ENCODE results near the gene UBALD2.

The UBALD2 gene

GRCh38 chr17:76280650-76281049 is 15.5 kb downstream of the UBALD2 start:
- no peak for TF ChIP-seq CTCF (IDR thresholded peaks at IDR 0.05)

GRCh38 chr17:76281573-76282371 is 16.6 kb downstream of the UBALD2 start:
- peaks cover 13% of the 10 kb centered on the region for H3K4me1 ChIP-seq
- no peaks in the 10 kb centered on the region for H3K36me3 ChIP-seq (ENCODE audit: control insufficient read depth, insufficient read depth, low read length)
- H2AFZ ChIP-seq, result no peak overlapping the region
- H3K9ac ChIP-seq, result no peak overlapping the region
- no peak for TF ChIP-seq CTCF (IDR thresholded peaks at IDR 0.05)
- H3K9me3 ChIP-seq (ENCODE audit: control insufficient read depth, low read length), result no peaks in the 10 kb centered on the region
- no peak overlapping the region for H3K4me2 ChIP-seq (ENCODE audit: low read length)
- no peak overlapping the region for H3K4me3 ChIP-seq (ENCODE audit: low read depth, low read length)
- no peak overlapping the region for H3K27ac ChIP-seq
- H3K27me3 ChIP-seq (ENCODE audit: control insufficient read depth, insufficient read depth, low read length), result no peaks in the 10 kb centered on the region
- no peaks in the 10 kb centered on the region for H3K79me2 ChIP-seq

More at GRCh38 chr17:76280650-76281049, 15.5 kb downstream of the UBALD2 start:
- H3K4me3 ChIP-seq (ENCODE audit: low read depth, low read length), result no peak overlapping the region
- H2AFZ ChIP-seq, result no peak overlapping the region
- no peaks in the 10 kb centered on the region for H3K27me3 ChIP-seq (ENCODE audit: control insufficient read depth, insufficient read depth, low read length)
- H3K79me2 ChIP-seq, result no peaks in the 10 kb centered on the region
- H3K4me2 ChIP-seq (ENCODE audit: low read length), result no peak overlapping the region
- no peaks in the 10 kb centered on the region for H3K9me3 ChIP-seq (ENCODE audit: control insufficient read depth, low read length)
- H3K9ac ChIP-seq, result no peak overlapping the region
- no peak overlapping the region for H3K27ac ChIP-seq
- no peaks in the 10 kb centered on the region for H3K36me3 ChIP-seq (ENCODE audit: control insufficient read depth, insufficient read depth, low read length)
- peaks cover 13% of the 10 kb centered on the region for H3K4me1 ChIP-seq

- Histone ChIP-seq H3K4me3 (ENCODE audit: low read depth, low read length) (no peak overlapping the region), H3K9me3 (ENCODE audit: control insufficient read depth, low read length) (no peaks in the 10 kb centered on the region), H3K9ac (no peak overlapping the region), H3K27ac (no peak overlapping the region), H3K36me3 (ENCODE audit: control insufficient read depth, insufficient read depth, low read length) (no peaks in the 10 kb centered on the region), H3K4me1 (no peaks in the 10 kb centered on the region), H2AFZ (no peak overlapping the region), H3K79me2 (no peaks in the 10 kb centered on the region), H3K4me2 (ENCODE audit: low read length) (no peak overlapping the region), H3K27me3 (ENCODE audit: control insufficient read depth, insufficient read depth, low read length) (no peaks in the 10 kb centered on the region)
- no peak for TF ChIP-seq CTCF (IDR thresholded peaks at IDR 0.05)
Measured at GRCh38 chr17:76292567-76292966, 27.4 kb downstream of the UBALD2 start.

GRCh38 chr17:76293106-76293505 is 28.0 kb downstream of the UBALD2 start:
- Histone ChIP-seq H3K36me3 (ENCODE audit: control insufficient read depth, insufficient read depth, low read length) (no peaks in the 10 kb centered on the region), H3K4me2 (ENCODE audit: low read length) (no peak overlapping the region), H3K27ac (no peak overlapping the region), H2AFZ (no peak overlapping the region), H3K9me3 (ENCODE audit: control insufficient read depth, low read length) (no peaks in the 10 kb centered on the region), H3K4me3 (ENCODE audit: low read depth, low read length) (no peak overlapping the region), H3K79me2 (no peaks in the 10 kb centered on the region), H3K4me1 (no peaks in the 10 kb centered on the region), H3K9ac (no peak overlapping the region), H3K27me3 (ENCODE audit: control insufficient read depth, insufficient read depth, low read length) (no peaks in the 10 kb centered on the region)
- no peak for TF ChIP-seq CTCF (IDR thresholded peaks at IDR 0.05)

- H3K4me3 ChIP-seq (ENCODE audit: low read depth, low read length), result no peak overlapping the region
- H3K4me1 ChIP-seq, result no peaks in the 10 kb centered on the region
- H3K79me2 ChIP-seq, result no peaks in the 10 kb centered on the region
- H3K9me3 ChIP-seq (ENCODE audit: control insufficient read depth, low read length), result no peaks in the 10 kb centered on the region
- no peak overlapping the region for H3K9ac ChIP-seq
- H3K36me3 ChIP-seq (ENCODE audit: control insufficient read depth, insufficient read depth, low read length), result no peaks in the 10 kb centered on the region
- no peak overlapping the region for H2AFZ ChIP-seq
- no peak overlapping the region for H3K27ac ChIP-seq
- H3K4me2 ChIP-seq (ENCODE audit: low read length), result no peak overlapping the region
- TF ChIP-seq CTCF (IDR thresholded peaks at IDR 0.05), result no peak
- no peaks in the 10 kb centered on the region for H3K27me3 ChIP-seq (ENCODE audit: control insufficient read depth, insufficient read depth, low read length)
Measured at GRCh38 chr17:76296186-76296585, 31.0 kb downstream of the UBALD2 start.
